ENCODE measurements around the gene ATG5. TPM values are rescaled to one million over a fixed set of nuclear protein-coding genes. Genes with fewer than 3 reads are reported as not detected.

ATG5 gene
- total and polyA plus RNA-seq, 2 donors (not counting 1 experiment from before 2014, with no cell fraction given) = 13.6 to 26.3 TPM

- ChIA-PET CTCF (no interaction called here), POLR2A (no interaction called here)
- ATAC-seq (ENCODE audit: low read depth) = no peak
- no CpG with 5 or more reads among the region's 3 CpGs for WGBS (ENCODE audit: insufficient coverage)
- H2AFZ ChIP-seq (ENCODE audit: insufficient read depth, low read depth, low read length, poor library complexity, severe bottlenecking) = no peak overlapping the region
- H3K36me3 ChIP-seq (replicated peaks in 1 of 2; ENCODE audit: control extremely low read depth in 1 of 2, control insufficient read depth in 1 of 2, extremely low read depth in 1 of 2, insufficient read depth in 2 of 2, low read length in 1 of 2) = no peaks in the 10 kb centered on the region
- no peak overlapping the region for H3K9ac ChIP-seq (ENCODE audit: low read length)
- no peaks in the 10 kb centered on the region for H3K79me2 ChIP-seq (ENCODE audit: control insufficient read depth, insufficient read depth, low read length)
- no peak overlapping the region for H3K4me3 ChIP-seq (ENCODE audit: control extremely low read depth in 1 of 5, extremely low read depth in 1 of 5, insufficient read depth in 1 of 5, low read depth in 2 of 5, low read length in 4 of 5)
- H3K9me3 Mint-ChIP-seq (ENCODE audit: insufficient read depth) = no peaks in the 10 kb centered on the region
- DNase-seq = no peak
- no peaks in the 10 kb centered on the region for H3K27me3 ChIP-seq (replicated peaks in 1 of 4; ENCODE audit: control extremely low read depth in 1 of 4, control insufficient read depth in 3 of 4, insufficient read depth in 4 of 4, low read length in 3 of 4)
- H4K20me1 ChIP-seq (ENCODE audit: control insufficient read depth, insufficient read depth, low read length, poor library complexity, severe bottlenecking) = no peaks in the 10 kb centered on the region
- no peak overlapping the region for H3K4me2 ChIP-seq (replicated peaks; ENCODE audit: low read depth, low read length, poor library complexity, severe bottlenecking)
- TF ChIP-seq EZH2 (IDR thresholded peaks at IDR 0.05; ENCODE audit: borderline replicate concordance, insufficient read depth, low read depth, low read length, poor library complexity, severe bottlenecking) (no peak), CTCF (IDR thresholded peaks at IDR 0.05) (no peak)
- intact Hi-C loops (cut with micrococcal nuclease) = no loop called here
- no peak overlapping the region for H3K27ac ChIP-seq (ENCODE audit: low read length in 2 of 2)
- H3K4me3 Mint-ChIP-seq = no peak overlapping the region
- no peaks in the 10 kb centered on the region for H3K27me3 Mint-ChIP-seq
- H3K4me1 Mint-ChIP-seq = peaks cover 26% of the 10 kb centered on the region
- H3K9me3 ChIP-seq (ENCODE audit: control extremely low read depth in 1 of 3, control insufficient read depth in 2 of 3, insufficient read depth in 1 of 3, low read length in 2 of 3) = no peaks in the 10 kb centered on the region
- no peak overlapping the region for H3K27ac Mint-ChIP-seq
- H3K4me1 ChIP-seq (ENCODE audit: control insufficient read depth in 2 of 2, insufficient read depth in 2 of 2, low read length in 2 of 2) = peaks cover 22 to 25% of the 10 kb centered on the region in 2 donors
These were observed 165.4 kb downstream of the ATG5 start for GRCh38 chr6:106160189-106160588.

- 98% methylated on average over 5 of the region's 5 CpGs for WGBS (ENCODE audit: insufficient coverage)
- ATAC-seq (ENCODE audit: low read depth) = no peak
These were observed 166.0 kb downstream of the ATG5 start for GRCh38 chr6:106159531-106159940.

More at GRCh38 chr6:106159531-106159940, 166.0 kb downstream of the ATG5 start:
- Histone ChIP-seq H3K36me3 (replicated peaks in 1 of 2; ENCODE audit: control extremely low read depth in 1 of 2, control insufficient read depth in 1 of 2, extremely low read depth in 1 of 2, insufficient read depth in 2 of 2, low read length in 1 of 2) (no peaks in the 10 kb centered on the region), H3K4me2 (replicated peaks; ENCODE audit: low read depth, low read length, poor library complexity, severe bottlenecking) (no peak overlapping the region), H3K9ac (ENCODE audit: low read length) (no peak overlapping the region), H2AFZ (ENCODE audit: insufficient read depth, low read depth, low read length, poor library complexity, severe bottlenecking) (no peak overlapping the region), H4K20me1 (ENCODE audit: control insufficient read depth, insufficient read depth, low read length, poor library complexity, severe bottlenecking) (no peaks in the 10 kb centered on the region), H3K27me3 (replicated peaks in 1 of 4; ENCODE audit: control extremely low read depth in 1 of 4, control insufficient read depth in 3 of 4, insufficient read depth in 4 of 4, low read length in 3 of 4) (no peaks in the 10 kb centered on the region), H3K79me2 (ENCODE audit: control insufficient read depth, insufficient read depth, low read length) (no peaks in the 10 kb centered on the region), H3K9me3 (ENCODE audit: control extremely low read depth in 1 of 3, control insufficient read depth in 2 of 3, insufficient read depth in 1 of 3, low read length in 2 of 3) (no peaks in the 10 kb centered on the region), H3K27ac (ENCODE audit: low read length in 2 of 2) (no peak overlapping the region), H3K4me1 (ENCODE audit: control insufficient read depth in 2 of 2, insufficient read depth in 2 of 2, low read length in 2 of 2) (peaks cover 18% of the 10 kb centered on the region in 2 donors), H3K4me3 (ENCODE audit: control extremely low read depth in 1 of 5, extremely low read depth in 1 of 5, insufficient read depth in 1 of 5, low read depth in 2 of 5, low read length in 4 of 5) (no peak overlapping the region)
- Mint-ChIP-seq H3K27me3 (no peaks in the 10 kb centered on the region), H3K4me1 (peaks cover 21% of the 10 kb centered on the region), H3K27ac (no peak overlapping the region), H3K4me3 (no peak overlapping the region), H3K9me3 (ENCODE audit: insufficient read depth) (no peaks in the 10 kb centered on the region)
- TF ChIP-seq EZH2 (IDR thresholded peaks at IDR 0.05; ENCODE audit: borderline replicate concordance, insufficient read depth, low read depth, low read length, poor library complexity, severe bottlenecking) = no peak
- TF ChIP-seq CTCF (IDR thresholded peaks at IDR 0.05) = no peak
- DNase-seq = no peak
- CTCF ChIA-PET = no interaction called here
- POLR2A ChIA-PET = no interaction called here
- intact Hi-C loops (cut with micrococcal nuclease) = no loop called here

Measured in B cell (primary cell).